WTC11 (cell line): ENCODE data around the gene HLA-DQA2. TPM values are rescaled to one million over a fixed set of nuclear protein-coding genes. Genes with fewer than 3 reads are reported as not detected.

Experiments
- ATAC-seq: fragments of 200-7000 bp; cut with Tn5 transposase; 2 replicates; pipeline ENCODE4 v1.10.0; 2021; ENCODE audit warnings: mild to moderate bottlenecking, moderate library complexity
- CTCF ChIA-PET: fragments of 300-600 bp; sonication (Branson Sonifier 250); formaldehyde crosslinking; loops from one replicate; lab custom pipeline; 2021; ENCODE audit warnings: antibody characterized with exemption; lab: Charles Lee
- POLR2A ChIA-PET: fragments of 350-600 bp; sonication (Branson Sonifier 250); formaldehyde crosslinking; loops from one replicate; lab custom pipeline; 2021; ENCODE audit warnings: antibody characterized with exemption; lab: Charles Lee
- DNase-seq: peaks from one replicate; pipeline ENCODE4 v3.0.0; 2021; ENCODE audit warnings: low spot score
- H3K27ac Mint-ChIP-seq: 2 replicates; pipeline ENCODE4 v1.8.0; 2021; ENCODE audit warnings: mixed read lengths
- H3K27me3 Mint-ChIP-seq: 2 replicates; pipeline ENCODE4 v1.8.0; 2021; ENCODE audit warnings: low read depth, mild to moderate bottlenecking, moderate library complexity, mixed read lengths
- H3K36me3 Mint-ChIP-seq: 2 replicates; pipeline ENCODE4 v1.8.0; 2021; ENCODE audit warnings: mixed read lengths
- H3K4me1 Mint-ChIP-seq: 2 replicates; pipeline ENCODE4 v1.8.0; 2022; ENCODE audit warnings: mixed read lengths
- H3K4me3 Mint-ChIP-seq: 2 replicates; pipeline ENCODE4 v1.8.0; 2021; ENCODE audit warnings: mild to moderate bottlenecking, moderate library complexity, mixed read lengths
- H3K9me3 Mint-ChIP-seq: 2 replicates; pipeline ENCODE4 v1.8.0; 2021; ENCODE audit warnings: mixed read lengths
- AR ChIP-seq: fragments of 250-450 bp; sonication (Bioruptor Pico); IDR thresholded peaks from 2 replicates; pipeline ENCODE4 v1.9.0; 2021; ENCODE audit warnings: mild to moderate bottlenecking
- ATF2 ChIP-seq: sonication (generic); formaldehyde crosslinking; IDR thresholded peaks from 2 replicates; pipeline ENCODE4 v1.8.1; 2022; ENCODE audit warnings: low read depth, missing genetic modification reagents, borderline replicate concordance
- CDX4 ChIP-seq: fragments of 250-450 bp; sonication (Bioruptor Pico); IDR thresholded peaks from 2 replicates; pipeline ENCODE4 v1.9.0; 2021; ENCODE audit warnings: moderate library complexity, mild to moderate bottlenecking, inconsistent platforms, borderline replicate concordance
- CREB1 ChIP-seq: sonication (generic); formaldehyde crosslinking; IDR thresholded peaks from 2 replicates; pipeline ENCODE4 v1.8.0; 2023; ENCODE audit warnings: mild to moderate bottlenecking, missing genetic modification reagents
- HMGA2 ChIP-seq: fragments of 250-450 bp; sonication (Bioruptor Pico); IDR thresholded peaks from 2 replicates; pipeline ENCODE4 v1.4.0; 2021; ENCODE audit warnings: mild to moderate bottlenecking, moderate library complexity
- JAZF1 ChIP-seq: fragments of 250-450 bp; sonication (Bioruptor Pico); IDR thresholded peaks from 2 replicates; pipeline ENCODE4 v1.9.0; 2021; ENCODE audit warnings: moderate library complexity, mild to moderate bottlenecking, inconsistent platforms
- STAT6 ChIP-seq: sonication (generic); formaldehyde crosslinking; conservative IDR thresholded peaks from 2 replicates; pipeline ENCODE4 v1.8.1; 2023; ENCODE audit warnings: mild to moderate bottlenecking, low read depth, missing genetic modification reagents, moderate library complexity
- total RNA-seq: library from RNA; stranded (reverse); gene quantifications from 3 replicates; pipeline ENCODE4 v1.2.3, GENCODE V29; 2021
- TF ChIP-seq, protein P1 (sequence below): fragments of 250-450 bp; sonication (Bioruptor Pico); conservative IDR thresholded peaks from 2 replicates; pipeline ENCODE4 v1.9.0; 2021; ENCODE audit warnings: mild to moderate bottlenecking

The HLA-DQA2 gene
- total RNA-seq, 1 experiment from 2014 or later, result not detected

- no peak for TF ChIP-seq AR (CRISPR knock-in tag)
- no peak for TF ChIP-seq CDX4 (CRISPR knock-in tag)
- TF ChIP-seq, protein P1, sequence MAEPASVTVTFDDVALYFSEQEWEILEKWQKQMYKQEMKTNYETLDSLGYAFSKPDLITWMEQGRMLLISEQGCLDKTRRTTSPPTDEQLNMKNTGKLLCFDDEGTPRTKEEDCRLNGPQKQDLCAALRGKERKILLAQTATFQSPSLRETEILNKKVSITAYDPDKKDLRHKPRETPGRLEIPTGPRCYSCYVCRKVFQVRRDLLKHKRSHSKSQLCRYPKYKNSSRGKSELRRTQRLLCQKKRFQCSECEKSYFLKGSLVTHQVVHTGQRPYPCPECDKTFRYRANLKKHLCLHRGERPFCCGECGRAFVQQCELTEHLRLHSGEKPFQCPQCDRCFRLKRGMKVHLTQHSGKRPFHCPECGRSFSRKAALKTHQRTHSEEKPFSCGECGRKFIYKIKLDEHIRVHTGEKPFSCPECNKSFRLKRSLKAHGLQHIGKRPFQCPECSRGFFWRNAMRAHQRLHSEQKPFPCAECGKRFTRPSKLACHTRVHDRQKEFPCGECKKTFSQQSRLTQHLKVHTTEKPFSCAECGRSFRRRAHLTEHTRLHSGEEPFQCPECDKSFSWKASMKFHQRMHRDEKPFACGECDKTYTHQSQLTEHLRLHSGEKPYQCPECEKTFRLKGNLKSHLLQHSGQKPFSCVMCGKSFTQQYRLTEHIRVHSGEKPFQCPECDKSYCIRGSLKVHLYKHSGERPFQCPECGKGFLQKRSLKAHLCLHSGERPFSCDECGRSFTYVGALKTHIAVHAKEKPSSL (CRISPR knock-in tag), result no peak
- no peak for TF ChIP-seq CREB1
These were observed 31.5 kb downstream of the HLA-DQA2 start (continued) for GRCh38 chr6:32772656-32773055.

DNA sequence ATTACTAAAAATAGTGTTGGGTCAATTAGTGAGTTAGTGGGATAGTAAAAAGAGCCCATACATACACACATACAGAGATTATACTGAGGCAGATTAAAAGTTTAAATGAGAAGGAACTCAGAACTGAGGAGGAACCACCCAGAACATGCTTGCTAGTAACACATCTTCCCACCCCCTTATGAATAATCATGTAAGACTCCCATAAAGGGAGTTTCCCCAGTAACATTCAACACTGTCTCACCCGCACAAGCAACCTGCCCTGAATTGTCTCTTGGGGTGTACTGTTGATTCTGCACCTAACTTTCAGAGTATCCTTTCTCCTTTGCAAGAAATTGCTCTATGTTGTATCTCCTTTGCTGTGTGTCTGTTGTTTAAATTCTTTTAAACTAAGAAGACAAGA is 33.2 kb downstream of the HLA-DQA2 start:
- ChIA-PET CTCF (no interaction called here), POLR2A (no interaction called here)
- no peaks in the 10 kb centered on the region for H3K4me1 Mint-ChIP-seq
- H3K4me3 Mint-ChIP-seq, result no peak overlapping the region
- no peak for ATAC-seq
- DNase-seq, result no peak
- H3K27ac Mint-ChIP-seq, result no peak overlapping the region
- H3K9me3 Mint-ChIP-seq, result peaks cover 26% of the 10 kb centered on the region
- no peak for TF ChIP-seq JAZF1 (CRISPR knock-in tag)
- no peak for TF ChIP-seq ATF2 (CRISPR knock-in tag)
- no peak for TF ChIP-seq HMGA2
- TF ChIP-seq STAT6 (CRISPR knock-in tag), result no peak
- no peaks in the 10 kb centered on the region; the same call in 1 of the 2 replicates for H3K36me3 Mint-ChIP-seq
- peaks cover 10% of the 10 kb centered on the region; the same call in 1 of the 2 replicates for H3K27me3 Mint-ChIP-seq

GRCh38 chr6:32775071-32775470 is 33.9 kb downstream of the HLA-DQA2 start:
- ATAC-seq, result no peak
- H3K36me3 Mint-ChIP-seq, result no peaks in the 10 kb centered on the region; the same call in 1 of the 2 replicates

More at GRCh38 chr6:32775071-32775470, 33.9 kb downstream of the HLA-DQA2 start:
- Mint-ChIP-seq H3K9me3 (peaks cover 33% of the 10 kb centered on the region), H3K4me3 (no peak overlapping the region), H3K4me1 (no peaks in the 10 kb centered on the region), H3K27ac (no peak overlapping the region), H3K27me3 (peaks cover 7% of the 10 kb centered on the region; the same call in 1 of the 2 replicates)
- ChIA-PET CTCF (no interaction called here), POLR2A (no interaction called here)
- no peak for TF ChIP-seq STAT6 (CRISPR knock-in tag)
- TF ChIP-seq, all 79 proteins: peak for 0
- DNase-seq, result no peak
